HG02885 (cell line): ENCODE results near the gene MS4A6A.
A peak's percentile ranks its signal among the peaks of the same experiment; 100 is the strongest.
"Not testable (repeated sequence)": the region's sequence is repeated elsewhere in the genome, so short reads cannot be mapped to it uniquely, and the experiment has no call there.

ENCODE experiments used
- ATAC-seq: cut with Tn5 transposase; IDR thresholded peaks from one replicate; pipeline ENCODE4 v1.9.1; 2021; ENCODE audit warnings: mild to moderate bottlenecking; ENCODE audit not compliant: unreplicated experiment, poor library complexity

The MS4A6A gene, protein sequence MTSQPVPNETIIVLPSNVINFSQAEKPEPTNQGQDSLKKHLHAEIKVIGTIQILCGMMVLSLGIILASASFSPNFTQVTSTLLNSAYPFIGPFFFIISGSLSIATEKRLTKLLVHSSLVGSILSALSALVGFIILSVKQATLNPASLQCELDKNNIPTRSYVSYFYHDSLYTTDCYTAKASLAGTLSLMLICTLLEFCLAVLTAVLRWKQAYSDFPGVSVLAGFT

GRCh38 chr11:60182541-60183330 lies at the start of gene MS4A6A:
MS4A6A (minus strand) TSS chr11:60183083; CDS start chr11:60181727, 1,356 bp downstream.
- ATAC-seq, result no peak

DNA sequence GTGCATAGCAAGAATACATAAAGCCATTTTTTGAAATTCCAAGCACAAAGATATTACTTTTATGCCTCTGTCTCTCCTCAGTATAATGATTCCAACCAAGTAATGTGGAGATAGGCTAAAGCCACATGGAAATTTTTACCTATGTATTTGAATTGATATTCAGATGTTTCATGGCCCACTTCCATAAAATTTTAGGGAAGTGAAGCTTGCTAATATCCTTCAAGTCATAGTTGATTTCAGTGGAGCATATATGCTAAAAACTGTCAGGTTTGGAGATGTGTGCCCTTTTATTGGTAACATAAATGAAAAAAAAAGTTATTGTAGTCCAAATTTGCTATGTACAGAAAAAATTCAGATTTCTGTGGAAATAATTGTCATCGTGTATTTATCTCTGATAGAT lies 47.8 kb upstream of the MS4A6A start:
- no peak for ATAC-seq

GRCh38 chr11:60222141-60222540 lies 39.3 kb upstream of the MS4A6A start:
- ATAC-seq, result no peak

GRCh38 chr11:60221692-60222091 lies 38.8 kb upstream of the MS4A6A start:
- no peak for ATAC-seq

GRCh38 chr11:60221181-60221580 lies 38.3 kb upstream of the MS4A6A start:
- ATAC-seq, result no peak

DNA sequence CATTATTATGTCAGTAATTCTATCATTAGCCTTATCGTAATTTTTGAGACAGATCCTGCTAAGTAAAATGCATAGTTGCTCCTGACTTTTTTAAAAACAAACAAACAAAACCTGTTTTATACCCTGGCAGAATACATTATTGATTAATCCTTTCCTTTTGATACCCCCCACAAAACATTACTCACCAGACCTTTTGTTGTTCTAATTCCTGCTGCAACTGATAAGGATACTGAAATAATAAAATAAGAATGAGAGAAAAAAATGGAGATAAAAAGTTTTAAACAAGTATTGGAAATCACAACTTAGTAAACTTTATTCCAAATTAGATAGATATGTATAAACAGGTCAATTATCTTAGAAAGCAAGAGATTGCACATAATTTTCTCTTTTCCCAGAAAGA lies 31.5 kb upstream of the MS4A6A start:
- no peak for ATAC-seq

DNA sequence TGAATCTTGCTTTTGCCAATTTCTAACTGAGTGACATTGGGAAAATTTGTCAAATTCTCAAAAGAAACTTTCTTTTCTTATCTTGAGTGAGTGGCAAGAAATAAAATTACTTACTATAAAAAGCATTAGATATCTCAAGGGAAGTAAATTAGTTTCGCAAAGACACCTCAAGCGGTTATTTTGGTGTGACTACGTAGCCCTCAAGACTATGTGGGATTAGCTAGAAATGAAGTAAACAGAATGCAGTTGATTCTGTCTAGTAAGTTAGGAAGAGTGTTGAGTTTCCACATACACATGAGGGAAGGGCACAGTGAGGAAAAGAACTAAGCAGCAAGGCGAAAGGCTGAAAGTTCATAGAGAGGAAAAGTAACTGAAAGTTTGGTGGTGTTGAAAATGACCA lies 28.3 kb upstream of the MS4A6A start:
- peak; percentile 60 for ATAC-seq

DNA sequence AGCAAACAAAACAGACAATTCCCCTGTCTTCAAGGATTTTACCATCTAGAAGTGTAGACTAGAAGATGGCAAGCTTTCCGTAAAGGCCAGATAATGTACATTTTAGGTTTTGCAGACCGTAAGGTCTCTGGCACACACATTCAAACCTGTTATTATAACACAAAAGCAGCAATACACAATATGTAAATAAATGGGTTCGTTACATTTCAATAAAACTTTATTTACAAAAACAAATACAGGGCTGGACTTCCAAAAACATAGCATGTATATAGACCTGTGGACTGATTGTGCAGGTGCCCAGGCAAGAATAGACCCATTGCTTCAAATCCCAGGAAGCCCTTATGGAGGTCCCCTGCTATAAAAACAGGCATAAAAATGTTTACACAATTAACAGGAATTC lies 27.1 kb upstream of the MS4A6A start:
- ATAC-seq, result no peak

- ATAC-seq, result no peak
These were observed 26.1 kb upstream of the MS4A6A start for GRCh38 chr11:60208951-60209350.

DNA sequence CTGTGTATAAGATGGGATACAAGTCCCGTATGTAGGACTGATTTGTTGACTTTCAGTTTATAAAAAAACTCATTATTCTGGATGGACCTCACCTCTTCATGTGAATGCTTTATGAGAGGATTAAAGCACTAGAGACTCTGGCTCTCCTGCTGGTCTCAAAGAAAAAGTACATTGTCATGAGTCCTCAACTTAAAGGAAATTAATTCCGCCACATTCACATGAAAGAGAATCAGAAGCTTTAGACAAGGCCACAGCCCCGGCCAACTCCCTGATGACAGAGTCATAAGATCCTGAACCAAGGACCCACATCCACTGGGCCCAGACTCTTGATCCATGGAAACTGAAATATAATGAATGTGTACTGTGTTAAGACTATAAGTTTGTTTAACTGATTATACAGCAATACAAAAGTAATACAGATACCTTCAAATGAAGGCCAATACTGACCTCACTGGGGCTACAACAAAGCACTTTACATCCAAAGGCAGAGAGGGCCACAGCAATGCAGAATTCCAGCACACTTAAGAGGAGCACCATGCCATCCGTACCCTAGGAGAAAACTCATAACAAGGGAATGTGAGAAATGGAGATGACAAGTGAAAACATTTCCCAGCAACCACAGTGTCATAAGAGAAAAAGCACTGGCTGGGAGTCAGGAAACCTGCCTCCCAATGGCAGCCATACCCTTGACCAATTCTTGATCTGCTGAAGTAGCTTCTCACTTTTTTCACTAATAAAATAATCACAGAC lies 25.4 kb upstream of the MS4A6A start:
- ATAC-seq, result no peak

DNA sequence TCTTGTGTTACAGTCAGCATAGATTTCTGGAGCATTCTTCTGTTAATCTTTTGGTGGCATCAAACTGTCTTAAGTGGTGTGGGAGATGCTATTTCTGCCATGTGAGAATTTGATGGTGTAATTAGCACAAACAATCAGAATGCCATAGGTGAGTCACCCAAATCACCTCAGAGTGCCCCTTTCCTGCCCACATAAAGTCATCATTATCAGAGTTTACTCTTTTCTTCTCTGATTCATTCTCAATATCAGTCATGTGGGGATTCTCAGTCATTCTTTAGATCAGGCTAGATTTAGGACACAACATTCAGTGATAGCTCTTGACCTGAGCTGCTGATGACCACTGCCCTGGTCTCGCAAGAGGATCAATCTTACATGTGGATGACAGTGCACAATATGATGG lies 23.7 kb upstream of the MS4A6A start:
- no peak for ATAC-seq

DNA sequence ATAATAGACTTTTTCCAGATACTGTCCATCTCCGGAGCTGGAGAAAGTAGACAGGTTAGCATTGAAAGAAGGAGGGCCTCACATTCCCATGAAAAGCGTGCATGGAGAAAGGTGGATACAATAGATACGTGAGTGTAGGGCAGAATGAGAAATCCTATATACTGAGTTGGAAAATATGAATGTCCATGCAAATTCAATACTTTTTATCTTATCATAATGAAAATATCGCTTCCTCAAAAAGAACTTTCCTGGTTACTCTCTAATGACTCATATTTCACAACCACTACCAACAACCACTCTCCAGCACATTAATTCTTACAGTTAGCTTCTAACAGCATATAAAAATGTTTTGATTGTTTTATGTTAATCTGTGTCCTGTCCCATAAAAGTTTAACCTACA lies 22.0 kb upstream of the MS4A6A start:
- ATAC-seq, result peak; percentile 77

DNA sequence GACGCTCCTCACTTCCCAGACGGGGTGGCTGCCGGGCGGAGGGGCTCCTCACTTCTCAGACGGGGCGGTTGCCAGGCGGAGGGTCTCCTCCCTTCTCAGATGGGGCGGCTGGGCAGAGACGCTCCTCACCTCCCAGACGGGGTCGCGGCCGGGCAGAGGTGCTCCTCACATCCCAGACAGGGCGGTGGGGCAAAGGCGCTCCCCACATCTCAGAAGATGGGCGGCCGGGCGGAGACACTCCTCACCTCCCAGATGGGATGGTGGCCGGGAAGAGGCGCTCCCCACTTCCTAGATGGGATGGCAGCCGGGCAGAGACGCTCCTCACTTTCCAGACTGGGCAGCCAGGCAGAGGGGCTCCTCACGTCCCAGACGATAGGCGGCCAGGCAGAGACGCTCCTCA lies 18.5 kb upstream of the MS4A6A start:
- not testable (repeated sequence) for ATAC-seq

GRCh38 chr11:60197442-60197841 lies 14.6 kb upstream of the MS4A6A start:
- ATAC-seq, result no peak

- peak; percentile 66 for ATAC-seq
These were observed 13.1 kb upstream of the MS4A6A start for GRCh38 chr11:60195923-60196368.

- ATAC-seq, result no peak
These were observed 11.6 kb upstream of the MS4A6A start for GRCh38 chr11:60194511-60194910.

- ATAC-seq, result peak; percentile 93
These were observed 11.0 kb upstream of the MS4A6A start for GRCh38 chr11:60193687-60194433.

DNA sequence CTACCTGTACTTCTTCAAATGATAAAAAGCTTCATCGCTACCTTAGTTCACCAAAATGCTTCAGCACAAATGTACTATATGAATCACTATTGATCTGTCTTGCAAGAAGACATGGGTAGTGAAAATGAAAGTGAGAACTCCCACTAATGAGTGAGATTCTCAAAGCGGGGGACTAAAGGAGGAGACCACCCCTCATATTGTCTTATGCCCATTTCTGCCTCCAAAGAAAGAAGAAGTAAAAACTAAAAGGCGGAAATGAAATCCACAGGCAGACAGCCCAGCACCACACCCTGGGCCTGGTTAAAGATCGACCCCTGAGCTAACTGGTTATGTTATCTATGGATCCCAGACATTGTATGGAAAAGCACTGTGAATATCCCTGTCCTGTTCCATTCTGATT lies 9.7 kb upstream of the MS4A6A start:
- not testable (repeated sequence) for ATAC-seq

DNA sequence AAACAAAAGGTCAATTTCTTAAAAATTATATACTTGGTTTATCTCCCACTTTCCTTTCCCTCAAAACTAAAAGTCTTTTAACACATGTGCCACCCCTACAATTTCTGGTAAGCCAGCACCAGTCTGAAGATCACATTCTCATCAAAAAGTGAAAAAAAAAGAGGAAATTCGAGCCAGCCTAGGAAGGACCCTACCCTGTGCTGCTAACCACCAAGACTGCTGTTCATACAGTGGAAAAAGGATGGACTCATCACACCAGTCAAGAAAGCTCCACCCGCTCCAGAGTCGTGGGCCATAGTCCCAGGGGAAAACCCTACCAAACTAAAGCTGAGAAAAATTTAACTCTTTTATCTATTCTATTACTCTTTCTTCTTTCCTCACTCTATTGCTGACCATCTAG lies 5.6 kb upstream of the MS4A6A start:
- not testable (repeated sequence) for ATAC-seq

DNA sequence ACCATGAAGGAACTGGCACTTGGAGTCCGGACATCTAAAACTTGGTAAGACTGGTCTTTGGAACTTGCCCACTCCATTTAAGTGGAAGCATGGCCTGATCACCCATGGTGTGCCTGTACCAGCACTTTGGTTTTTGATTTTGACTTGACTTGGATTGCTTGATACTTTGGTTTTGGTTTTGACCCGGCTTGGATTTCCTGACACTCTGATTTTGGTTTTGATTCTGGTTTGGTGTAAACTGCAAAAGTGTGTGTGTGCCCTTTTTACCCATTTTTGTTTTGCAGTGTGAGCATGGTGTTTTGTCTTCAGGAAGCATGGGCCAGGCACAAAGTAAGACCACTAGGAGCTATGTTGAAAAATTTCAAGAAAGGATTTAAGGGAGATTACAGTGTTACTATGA lies 3.2 kb upstream of the MS4A6A start:
- ATAC-seq, result not testable (repeated sequence)

DNA sequence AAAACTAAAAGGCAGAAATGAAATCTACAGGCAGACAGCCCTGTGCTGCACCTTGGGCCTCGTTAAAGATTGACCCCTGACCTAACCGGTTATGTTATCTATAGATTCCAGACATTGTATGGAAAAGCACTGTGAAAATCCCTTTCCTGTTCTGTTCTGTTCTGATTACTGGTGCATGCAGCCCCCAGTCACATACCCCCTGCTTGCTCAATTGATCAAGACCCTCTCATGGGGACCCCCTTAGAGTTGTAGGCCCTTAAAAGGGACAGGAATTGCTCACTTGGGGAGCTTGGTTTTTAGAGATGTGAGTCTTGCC lies 2.6 kb upstream of the MS4A6A start:
- peak; percentile 47 for ATAC-seq
